GM12872 (cell line): ENCODE measurements around the gene ETV6.

ENCODE experiments used
- TF ChIP-seq, protein P1 (sequence below): IDR thresholded peaks from 3 replicates; pipeline ENCODE4 v1.5.1; 2011; ENCODE audit warnings: low read depth, mild to moderate bottlenecking, low read length, moderate library complexity; ENCODE audit not compliant: insufficient read depth

ETV6 gene

DNA sequence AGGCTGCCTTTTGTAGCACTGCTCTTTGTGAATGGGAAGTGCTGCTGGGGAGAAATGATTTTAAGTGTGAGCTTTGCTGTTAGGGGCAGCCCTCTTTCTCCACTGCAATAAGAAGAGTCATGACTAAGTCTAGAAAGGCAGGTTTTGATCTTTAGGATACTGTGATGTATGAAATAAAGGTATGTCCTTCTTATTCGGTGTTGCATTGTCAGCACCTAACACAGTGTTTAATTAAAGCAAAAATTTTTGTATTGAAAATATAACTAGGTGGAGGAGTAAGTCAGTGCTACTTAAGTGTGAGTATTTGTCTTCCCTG lies 81.5 kb downstream of the ETV6 start:
- TF ChIP-seq, protein P1, sequence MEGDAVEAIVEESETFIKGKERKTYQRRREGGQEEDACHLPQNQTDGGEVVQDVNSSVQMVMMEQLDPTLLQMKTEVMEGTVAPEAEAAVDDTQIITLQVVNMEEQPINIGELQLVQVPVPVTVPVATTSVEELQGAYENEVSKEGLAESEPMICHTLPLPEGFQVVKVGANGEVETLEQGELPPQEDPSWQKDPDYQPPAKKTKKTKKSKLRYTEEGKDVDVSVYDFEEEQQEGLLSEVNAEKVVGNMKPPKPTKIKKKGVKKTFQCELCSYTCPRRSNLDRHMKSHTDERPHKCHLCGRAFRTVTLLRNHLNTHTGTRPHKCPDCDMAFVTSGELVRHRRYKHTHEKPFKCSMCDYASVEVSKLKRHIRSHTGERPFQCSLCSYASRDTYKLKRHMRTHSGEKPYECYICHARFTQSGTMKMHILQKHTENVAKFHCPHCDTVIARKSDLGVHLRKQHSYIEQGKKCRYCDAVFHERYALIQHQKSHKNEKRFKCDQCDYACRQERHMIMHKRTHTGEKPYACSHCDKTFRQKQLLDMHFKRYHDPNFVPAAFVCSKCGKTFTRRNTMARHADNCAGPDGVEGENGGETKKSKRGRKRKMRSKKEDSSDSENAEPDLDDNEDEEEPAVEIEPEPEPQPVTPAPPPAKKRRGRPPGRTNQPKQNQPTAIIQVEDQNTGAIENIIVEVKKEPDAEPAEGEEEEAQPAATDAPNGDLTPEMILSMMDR = no peak

DNA sequence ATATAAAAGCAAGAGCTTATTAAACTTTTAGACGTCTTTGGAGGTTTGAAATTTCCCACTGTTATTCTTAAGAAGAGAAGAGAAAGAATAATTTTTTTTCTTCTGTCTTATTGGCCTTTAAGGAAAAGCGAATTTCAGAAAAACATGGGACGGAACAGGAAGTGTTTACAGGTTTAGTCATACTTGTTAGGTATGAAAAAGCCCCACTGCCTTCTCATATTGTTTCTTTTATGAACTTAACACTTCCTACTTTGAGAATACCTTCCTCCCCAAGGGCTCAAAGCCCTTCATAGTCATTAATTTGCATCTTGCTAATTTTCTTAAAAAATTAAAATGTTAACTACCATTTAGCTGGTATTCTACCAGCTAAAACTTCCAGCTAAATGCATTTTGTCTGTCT lies 82.0 kb downstream of the ETV6 start:
- TF ChIP-seq, protein P1 = no peak

- TF ChIP-seq, protein P1 = no peak
These were observed 82.5 kb downstream of the ETV6 start for GRCh38 chr12:11732023-11732422.

- TF ChIP-seq, protein P1 = no peak
These were observed 83.2 kb downstream of the ETV6 start for GRCh38 chr12:11732715-11733114.

DNA sequence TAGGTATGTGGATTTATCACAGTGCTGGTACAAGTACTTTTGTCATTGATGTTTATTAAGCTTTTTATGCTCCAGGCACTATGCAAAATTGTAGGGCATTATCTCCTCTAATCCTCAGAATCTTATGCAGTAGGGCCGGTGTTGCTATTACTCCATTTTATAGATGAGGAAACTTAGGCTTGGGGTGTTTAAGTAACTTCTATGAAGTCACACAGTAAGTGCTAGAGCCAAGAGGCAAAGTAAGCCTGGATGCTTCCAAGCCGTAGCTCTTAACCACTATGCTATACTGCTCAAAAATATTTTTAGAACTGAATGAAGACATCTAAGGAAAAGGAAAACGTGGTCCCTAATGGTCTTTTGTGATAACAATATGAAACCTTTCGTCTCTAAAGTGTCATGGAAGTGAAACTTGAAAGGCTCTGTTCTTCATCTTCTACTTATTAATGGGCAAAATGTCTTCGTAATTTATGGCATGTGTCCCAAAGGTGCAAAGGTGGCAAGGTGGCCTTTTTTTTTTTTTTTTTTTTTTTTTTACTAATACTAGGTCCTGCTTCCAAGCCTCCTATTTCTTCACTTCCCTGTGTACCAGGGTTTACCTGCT lies 85.2 kb downstream of the ETV6 start:
- TF ChIP-seq, protein P1 = no peak

DNA sequence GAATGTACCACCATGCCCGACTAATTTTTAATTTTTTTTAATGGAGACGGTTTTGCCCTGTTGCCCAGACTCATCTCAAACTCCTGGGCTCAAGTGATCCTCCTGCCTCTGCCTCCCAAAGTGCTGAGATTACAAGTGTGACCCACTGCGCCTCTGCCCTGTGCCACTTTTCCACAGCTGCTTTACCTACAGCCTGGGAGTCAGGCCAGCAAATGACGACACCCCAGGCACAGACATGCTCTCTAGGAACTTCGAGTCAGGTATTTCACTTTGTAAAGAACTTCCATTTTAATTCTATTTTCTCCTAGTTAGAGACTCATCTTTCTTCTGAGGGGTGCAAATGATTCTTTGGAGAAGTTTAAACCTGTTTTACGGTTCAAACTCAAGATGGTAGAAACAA lies 89.0 kb downstream of the ETV6 start:
- TF ChIP-seq, protein P1 = no peak

DNA sequence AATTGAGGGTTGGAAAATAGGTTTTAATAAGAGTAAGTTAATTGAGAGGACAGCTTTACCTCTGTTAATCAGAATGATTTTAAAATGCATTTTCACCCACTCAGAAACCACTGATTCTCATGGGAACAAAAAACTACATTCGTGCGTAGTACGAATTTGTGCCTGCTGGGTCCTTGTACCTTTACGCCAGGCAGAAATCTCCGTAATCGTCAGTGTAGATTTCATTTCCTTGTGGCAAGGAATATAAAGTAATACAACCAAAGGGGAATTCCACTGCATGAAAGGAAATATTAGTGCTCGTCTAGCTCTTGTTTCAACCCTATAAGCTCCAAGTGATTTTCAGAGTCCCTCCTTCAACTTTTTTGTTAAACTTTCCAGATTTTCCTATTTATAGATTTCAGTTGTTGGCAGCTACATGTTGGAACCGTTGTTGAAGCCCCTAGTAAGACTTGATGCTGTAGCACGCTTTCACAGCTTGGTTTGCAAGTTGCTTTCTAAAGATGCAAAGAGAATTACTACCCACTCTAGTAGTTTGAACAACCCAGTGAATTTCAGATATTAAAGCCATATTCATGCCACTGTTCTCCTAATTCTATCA lies 90.6 kb downstream of the ETV6 start:
- TF ChIP-seq, protein P1 = no peak
